Endothelial cell of umbilical vein (primary cell): ENCODE data around the gene PLEKHG5. TPM values are rescaled to one million over a fixed set of nuclear protein-coding genes. Genes with fewer than 3 reads are reported as not detected.

Source experiments
- BruUV-seq: library from RNA; stranded (reverse); fragments of 400-500 nt; replicated peaks from 2 replicates; lab custom pipeline; 2021; lab: Mats Ljungman, UMichigan
- CTCF ChIA-PET: fragments of 300-600, 350-600 bp; sonication (Branson Sonifier 250); formaldehyde crosslinking; loops from one replicate; lab custom pipeline; 2021; ENCODE audit warnings: antibody characterized with exemption, inconsistent platforms; lab: Charles Lee
- POLR2A ChIA-PET: fragments of 300-600, 350-600 bp; sonication (Branson Sonifier 250); formaldehyde crosslinking; loops from one replicate; lab custom pipeline; 2021; ENCODE audit warnings: antibody characterized with exemption, inconsistent platforms; lab: Charles Lee
- DNase-seq: peaks from one replicate; pipeline ENCODE4 v3.0.0-alpha.2; 2011; ENCODE audit warnings: low read depth, low spot score
- FAIRE-seq: peaks from 2 replicates; lab custom pipeline; 2011; peaks lifted over from hg19 to GRCh38; lab: Jason Lieb, UNC
- H2AFZ ChIP-seq: 2 replicates; pipeline ENCODE4 v1.6.0; 2012; ENCODE audit warnings: low read depth, low read length, control low read depth, inconsistent platforms
- H3K27ac ChIP-seq: 2 replicates; pipeline ENCODE4 v1.5.1; 2011; ENCODE audit warnings: low read depth, mild to moderate bottlenecking, control low read depth, low read length, moderate library complexity; ENCODE audit not compliant: insufficient read depth
- H3K27me3 ChIP-seq, 2 experiments: 2 replicates each; pipeline versions ENCODE4 v1.6.0 to v1.6.1; 2011; ENCODE audit warnings: low read length in 2 of 2, mixed read lengths in 1 of 2; ENCODE audit not compliant: control insufficient read depth in 2 of 2, insufficient read depth in 2 of 2
- H3K36me3 ChIP-seq, 2 experiments: 2 replicates in 1 of 2; 3 replicates in 1 of 2; pipeline ENCODE4 v1.5.1; 2011; ENCODE audit warnings: low read length in 2 of 2, mild to moderate bottlenecking in 1 of 2, moderate library complexity in 1 of 2; ENCODE audit not compliant: control insufficient read depth in 2 of 2, insufficient read depth in 2 of 2; ENCODE audit errors: extremely low read depth in 1 of 2
- H3K4me1 ChIP-seq: 3 replicates; pipeline ENCODE4 v1.5.1; 2011; ENCODE audit warnings: mild to moderate bottlenecking, low read length; ENCODE audit not compliant: control insufficient read depth, insufficient read depth; ENCODE audit errors: extremely low read depth
- H3K4me2 ChIP-seq: 2 replicates; pipeline ENCODE4 v1.6.1; 2011; ENCODE audit warnings: low read length, control low read depth, mixed read lengths; ENCODE audit not compliant: insufficient read depth
- H3K4me3 ChIP-seq, 3 experiments: fragments of 200-600 bp in 1 of 3; sonication (generic), shearing (Covaris generic) in 1 of 3; replicated peaks in 1 of 3; 2 replicates each; pipeline ENCODE4 v1.5.1; 2011 to 2016; ENCODE audit warnings: control low read depth in 3 of 3, low read length in 3 of 3, mild to moderate bottlenecking in 2 of 3, inconsistent platforms in 1 of 3, low read depth in 1 of 3, moderate library complexity in 1 of 3; ENCODE audit not compliant: insufficient read depth in 1 of 3
- H3K79me2 ChIP-seq: 2 replicates; pipeline ENCODE4 v1.6.0; 2012; ENCODE audit warnings: low read length, inconsistent platforms; ENCODE audit not compliant: control insufficient read depth, insufficient read depth
- H3K9ac ChIP-seq: replicated peaks from 2 replicates; pipeline ENCODE3; 2011; ENCODE audit warnings: low read length, control low read depth; ENCODE audit not compliant: insufficient read depth; ENCODE audit errors: extremely low read depth
- H3K9me1 ChIP-seq: replicated peaks from 3 replicates; pipeline ENCODE4 v1.6.0; 2011; ENCODE audit warnings: mild to moderate bottlenecking, low read length; ENCODE audit not compliant: control insufficient read depth, insufficient read depth; ENCODE audit errors: extremely low read depth
- H3K9me3 ChIP-seq: replicated peaks from 2 replicates; pipeline ENCODE4 v1.5.1; 2012; ENCODE audit warnings: low read length, inconsistent platforms; ENCODE audit not compliant: control insufficient read depth, insufficient read depth
- H4K20me1 ChIP-seq: replicated peaks from 2 replicates; pipeline ENCODE3; 2011; ENCODE audit warnings: mild to moderate bottlenecking, low read length; ENCODE audit not compliant: control insufficient read depth, insufficient read depth; ENCODE audit errors: extremely low read depth
- FOS ChIP-seq: IDR thresholded peaks from 2 replicates; pipeline ENCODE4 v1.6.1; 2011; ENCODE audit warnings: mild to moderate bottlenecking, low read length, moderate library complexity, borderline replicate concordance; ENCODE audit not compliant: insufficient read depth
- JUN ChIP-seq: IDR thresholded peaks from 2 replicates; pipeline ENCODE4 v1.6.1; 2011; ENCODE audit warnings: borderline replicate concordance, low read depth; ENCODE audit not compliant: insufficient read length, insufficient read depth
- MAX ChIP-seq: IDR thresholded peaks from 2 replicates; pipeline ENCODE4 v1.6.1; 2011; ENCODE audit not compliant: insufficient read depth, insufficient read length
- MYC ChIP-seq: IDR thresholded peaks from one replicate; pipeline ENCODE4 v1.6.1; 2011; ENCODE audit warnings: mild to moderate bottlenecking, low read depth, low read length
- POLR2A ChIP-seq: IDR thresholded peaks from 2 replicates; pipeline ENCODE4 v1.6.1; 2012; ENCODE audit warnings: low read depth, mild to moderate bottlenecking, control low read depth, low read length
- POLR2AphosphoS5 ChIP-seq: IDR thresholded peaks from 2 replicates; pipeline ENCODE4 v1.6.1; 2012; ENCODE audit warnings: low read depth, mild to moderate bottlenecking, control low read depth, low read length, moderate library complexity; ENCODE audit not compliant: insufficient read depth
- dilution Hi-C: fragments of 300-500 bp; cut with MboI; formaldehyde crosslinking; loops from one replicate; pipeline ENCODE4 v1.15.0; 2019; ENCODE audit warnings: low sequenced_read_pairs; ENCODE audit not compliant: extremely low pct_ligation_motif_present
- intact Hi-C: fragments of 100-400 bp; cut with micrococcal nuclease; formaldehyde crosslinking; loops from one replicate; pipeline ENCODE4 v1.10.0; 2022
- polyA plus RNA-seq, 4 experiments: library from polyadenylated mRNA; depleted of rRNA in 3 of 4; stranded (reverse) in 3 of 4; unstranded in 1 of 4; fragments of >200 nt; gene quantifications; 2 replicates each; pipeline versions ENCODE4 v1.2.1 to v1.2.3, GENCODE V29; 2011 to 2012; ENCODE audit warnings: missing spikeins in 1 of 4
- total RNA-seq: library from RNA; stranded (reverse); gene quantifications from 2 replicates; pipeline ENCODE4 v1.2.3, GENCODE V29; 2021
- TF ChIP-seq, protein P1 (sequence below), 2 donors: IDR thresholded peaks; 1 replicate in 1 of 2; 2 replicates in 1 of 2; pipeline ENCODE4 v1.5.1; 2011; ENCODE audit warnings: low read length in 2 of 2, mild to moderate bottlenecking in 2 of 2, moderate library complexity in 2 of 2, control low read depth in 1 of 2, inconsistent platforms in 1 of 2, low read depth in 1 of 2; ENCODE audit not compliant: insufficient read depth in 1 of 2; ENCODE audit errors: extremely low read depth in 1 of 2

Gene PLEKHG5
- total and polyA plus RNA-seq, 2 donors (not counting 3 experiments of a cell fraction or from before 2014, with no cell fraction given), result 30.6 to 56.9 TPM

GRCh38 chr1:6472391-6472790 is 19.1 kb downstream of the PLEKHG5 start:
- ChIA-PET CTCF (interaction anchor here (0.8 to 1.7 kb wide), 5 partner anchors 12 to 81 kb away, joined by 3 to 6 read pairs (median 4); no protein-coding TSS in a partner anchor), POLR2A (no interaction called here)
- no peaks in the 10 kb centered on the region for H3K79me2 ChIP-seq
- H3K9me1 ChIP-seq, result no peaks in the 10 kb centered on the region
- no peak overlapping the region for H2AFZ ChIP-seq
- no peak overlapping the region for H3K4me3 ChIP-seq
- no peaks in the 10 kb centered on the region for H3K9me3 ChIP-seq
- intact Hi-C loops, result no loop called here
- no peak overlapping the region for H3K4me2 ChIP-seq
- no peak overlapping the region for H3K27ac ChIP-seq
- H3K4me1 ChIP-seq, result no peaks in the 10 kb centered on the region
- H3K36me3 ChIP-seq, result peaks cover 12 to 69% of the 10 kb centered on the region in 2 experiments
- DNase-seq (no peak), FAIRE-seq (no peak)
- dilution Hi-C loops, result no loop called here
- H3K27me3 ChIP-seq, result no peaks in the 10 kb centered on the region
- H4K20me1 ChIP-seq, result no peaks in the 10 kb centered on the region
- TF ChIP-seq JUN, result no peak
- TF ChIP-seq, protein P1, sequence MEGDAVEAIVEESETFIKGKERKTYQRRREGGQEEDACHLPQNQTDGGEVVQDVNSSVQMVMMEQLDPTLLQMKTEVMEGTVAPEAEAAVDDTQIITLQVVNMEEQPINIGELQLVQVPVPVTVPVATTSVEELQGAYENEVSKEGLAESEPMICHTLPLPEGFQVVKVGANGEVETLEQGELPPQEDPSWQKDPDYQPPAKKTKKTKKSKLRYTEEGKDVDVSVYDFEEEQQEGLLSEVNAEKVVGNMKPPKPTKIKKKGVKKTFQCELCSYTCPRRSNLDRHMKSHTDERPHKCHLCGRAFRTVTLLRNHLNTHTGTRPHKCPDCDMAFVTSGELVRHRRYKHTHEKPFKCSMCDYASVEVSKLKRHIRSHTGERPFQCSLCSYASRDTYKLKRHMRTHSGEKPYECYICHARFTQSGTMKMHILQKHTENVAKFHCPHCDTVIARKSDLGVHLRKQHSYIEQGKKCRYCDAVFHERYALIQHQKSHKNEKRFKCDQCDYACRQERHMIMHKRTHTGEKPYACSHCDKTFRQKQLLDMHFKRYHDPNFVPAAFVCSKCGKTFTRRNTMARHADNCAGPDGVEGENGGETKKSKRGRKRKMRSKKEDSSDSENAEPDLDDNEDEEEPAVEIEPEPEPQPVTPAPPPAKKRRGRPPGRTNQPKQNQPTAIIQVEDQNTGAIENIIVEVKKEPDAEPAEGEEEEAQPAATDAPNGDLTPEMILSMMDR (IDR thresholded peaks at IDR 0.05; ENCODE audit: extremely low read depth in 1 of 2, insufficient read depth in 1 of 2, low read depth in 1 of 2, low read length in 2 of 2), result peak; percentile 38 to 40
- no peak for TF ChIP-seq POLR2AphosphoS5
- no peak for TF ChIP-seq MYC
- H3K9ac ChIP-seq, result no peak overlapping the region
- BruUV-seq, result no TSS peak

- ChIA-PET POLR2A (no interaction called here), CTCF (interaction anchor here (0.8 to 1.5 kb wide), 4 partner anchors 12 to 81 kb away, joined by 3 to 6 read pairs (median 4); no protein-coding TSS in a partner anchor)
- no peaks in the 10 kb centered on the region for H3K9me1 ChIP-seq
- TF ChIP-seq POLR2A, result no peak
- no peak for TF ChIP-seq MAX
- TF ChIP-seq FOS, result no peak
- TF ChIP-seq, protein P1 (IDR thresholded peaks at IDR 0.05; ENCODE audit: extremely low read depth in 1 of 2, insufficient read depth in 1 of 2, low read depth in 1 of 2, low read length in 2 of 2), result no peak
- no peak for TF ChIP-seq MYC
- no peak for TF ChIP-seq POLR2AphosphoS5
- TF ChIP-seq JUN, result no peak
- H3K36me3 ChIP-seq, result peaks cover 10 to 70% of the 10 kb centered on the region in 2 experiments
- no peaks in the 10 kb centered on the region for H3K79me2 ChIP-seq
- no peaks in the 10 kb centered on the region for H4K20me1 ChIP-seq
- DNase-seq (no peak), FAIRE-seq (no peak)
- H3K27me3 ChIP-seq, result no peaks in the 10 kb centered on the region
- dilution Hi-C loops (no loop called here), intact Hi-C loops (no loop called here)
- H3K4me2 ChIP-seq, result no peak overlapping the region
- no peak overlapping the region for H2AFZ ChIP-seq
- H3K9ac ChIP-seq, result no peak overlapping the region
- no peak overlapping the region for H3K4me3 ChIP-seq
- no peaks in the 10 kb centered on the region for H3K9me3 ChIP-seq
- no peak overlapping the region for H3K27ac ChIP-seq
- H3K4me1 ChIP-seq, result no peaks in the 10 kb centered on the region
- no TSS peak for BruUV-seq
Observed at GRCh38 chr1:6471970-6472368, 19.5 kb downstream of the PLEKHG5 start.
